ENCODE measurements around the gene NQO2. TPM values are rescaled to one million over a fixed set of nuclear protein-coding genes. Genes with fewer than 3 reads are reported as not detected.
A peak's percentile ranks its signal among the peaks of the same experiment; 100 is the strongest.
"Not testable (repeated sequence)": the region's sequence is repeated elsewhere in the genome, so short reads cannot be mapped to it uniquely, and the experiment has no call there.

Gene NQO2
- total RNA-seq, 2 experiments from 2014 or later: 17.0 to 17.5 TPM

GRCh38 chr6:3031857-3032640 is 32.4 kb downstream of the NQO2 start:
- peaks cover 3% of the 10 kb centered on the region for H3K9me3 Mint-ChIP-seq
- ATAC-seq (ENCODE audit: low read depth) (peak; percentile 66), DNase-seq (no peak)
- H3K4me1 Mint-ChIP-seq: peaks cover 4% of the 10 kb centered on the region
- POLR2A ChIA-PET: interaction anchor here (1.2 kb wide), 1 partner anchor 8 kb away, joined by 3 read pairs; no protein-coding TSS in a partner anchor
- no peaks in the 10 kb centered on the region for H3K36me3 Mint-ChIP-seq
- no peak overlapping the region for H3K27ac Mint-ChIP-seq
- no peak overlapping the region for H3K4me3 Mint-ChIP-seq
- H3K27me3 Mint-ChIP-seq: peaks cover 26% of the 10 kb centered on the region

DNA sequence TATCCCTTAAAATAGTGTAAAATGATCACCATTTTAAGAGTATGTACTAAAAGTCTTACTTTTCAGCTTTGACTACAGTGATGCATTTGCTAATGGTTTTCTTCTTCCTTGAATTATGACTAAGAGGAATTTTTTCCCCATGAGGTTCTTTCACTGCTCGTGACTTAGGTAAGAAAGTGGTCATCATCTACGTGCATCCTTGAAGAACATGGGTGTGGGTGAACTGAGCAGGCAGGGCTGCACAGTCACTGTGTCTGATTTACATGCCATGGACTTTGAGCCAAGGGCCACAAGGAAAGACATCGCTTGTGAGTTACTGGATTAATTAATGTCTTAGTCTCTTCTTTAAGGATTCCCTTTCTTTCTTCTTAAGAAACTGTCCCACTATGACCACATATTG is 33.3 kb downstream of the NQO2 start:
- peaks cover 3% of the 10 kb centered on the region for H3K9me3 Mint-ChIP-seq
- H3K36me3 Mint-ChIP-seq: no peaks in the 10 kb centered on the region
- no peak overlapping the region for H3K4me3 Mint-ChIP-seq
- H3K27ac Mint-ChIP-seq: no peak overlapping the region
- peaks cover 1% of the 10 kb centered on the region for H3K4me1 Mint-ChIP-seq
- ATAC-seq (ENCODE audit: low read depth) (no peak), DNase-seq (no peak)
- peaks cover 34% of the 10 kb centered on the region for H3K27me3 Mint-ChIP-seq
- POLR2A ChIA-PET: no interaction called here

GRCh38 chr6:3033652-3034051 is 34.0 kb downstream of the NQO2 start:
- POLR2A ChIA-PET: no interaction called here
- Mint-ChIP-seq H3K27ac (no peak overlapping the region), H3K27me3 (peaks cover 34% of the 10 kb centered on the region), H3K9me3 (peaks cover 3% of the 10 kb centered on the region), H3K36me3 (no peaks in the 10 kb centered on the region), H3K4me1 (peaks cover 1% of the 10 kb centered on the region), H3K4me3 (no peak overlapping the region)
- ATAC-seq (ENCODE audit: low read depth) (no peak), DNase-seq (no peak)

DNA sequence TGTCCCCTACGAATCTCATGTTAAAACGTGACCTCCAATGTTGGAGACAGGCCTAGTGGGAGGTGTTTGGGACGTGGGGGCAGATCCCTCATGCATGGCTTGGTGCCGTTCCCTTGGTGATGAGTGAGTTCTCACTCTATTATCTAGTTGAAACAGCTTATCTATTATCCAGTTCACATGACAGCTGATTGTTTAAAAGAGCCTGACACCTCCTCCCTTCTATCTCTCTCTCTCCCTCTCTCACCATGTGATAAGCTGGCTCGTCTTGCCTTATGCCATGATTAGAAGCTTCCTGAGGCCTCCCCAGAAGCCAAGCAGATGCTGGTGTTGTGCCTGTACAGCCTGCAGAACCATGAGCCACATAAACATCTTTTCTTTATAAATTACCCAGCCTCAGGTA is 35.7 kb downstream of the NQO2 start:
- POLR2A ChIA-PET: interaction anchor here (1.4 kb wide), 1 partner anchor 9 kb away, joined by 7 read pairs; no protein-coding TSS in a partner anchor

GRCh38 chr6:3036861-3037637 is 37.4 kb downstream of the NQO2 start:
- H3K27me3 Mint-ChIP-seq: peaks cover 25% of the 10 kb centered on the region
- POLR2A ChIA-PET: no interaction called here
- no peak for ATAC-seq (ENCODE audit: low read depth)
- no peak for DNase-seq
- H3K36me3 Mint-ChIP-seq: no peaks in the 10 kb centered on the region
- H3K4me1 Mint-ChIP-seq: peaks cover under 1% of the 10 kb centered on the region
- H3K4me3 Mint-ChIP-seq: no peak overlapping the region
- H3K9me3 Mint-ChIP-seq: peaks cover 3% of the 10 kb centered on the region
- H3K27ac Mint-ChIP-seq: no peak overlapping the region

More for the DNA sequence above, 35.7 kb downstream of the NQO2 start:
- DNase-seq: no peak
- H3K27ac Mint-ChIP-seq: no peak overlapping the region
- H3K27me3 Mint-ChIP-seq: peaks cover 31% of the 10 kb centered on the region
- no peak overlapping the region for H3K4me3 Mint-ChIP-seq
- H3K9me3 Mint-ChIP-seq: peaks cover 3% of the 10 kb centered on the region
- peaks cover 1% of the 10 kb centered on the region for H3K4me1 Mint-ChIP-seq
- no peak for ATAC-seq (ENCODE audit: low read depth)
- H3K36me3 Mint-ChIP-seq: no peaks in the 10 kb centered on the region

GRCh38 chr6:3037638-3038365 is 38.1 kb downstream of the NQO2 start:
- Mint-ChIP-seq H3K36me3 (no peaks in the 10 kb centered on the region), H3K27ac (no peak overlapping the region), H3K9me3 (peaks cover 3% of the 10 kb centered on the region), H3K4me3 (no peak overlapping the region), H3K27me3 (peaks cover 20% of the 10 kb centered on the region), H3K4me1 (no peaks in the 10 kb centered on the region)
- no peak for DNase-seq
- ATAC-seq (ENCODE audit: low read depth): no peak
- POLR2A ChIA-PET: interaction anchor here (0.7 to 1.1 kb wide), 2 partner anchors 16 to 38 kb away, joined by 3 to 4 read pairs; partner anchors contain the start of gene NQO2

DNA sequence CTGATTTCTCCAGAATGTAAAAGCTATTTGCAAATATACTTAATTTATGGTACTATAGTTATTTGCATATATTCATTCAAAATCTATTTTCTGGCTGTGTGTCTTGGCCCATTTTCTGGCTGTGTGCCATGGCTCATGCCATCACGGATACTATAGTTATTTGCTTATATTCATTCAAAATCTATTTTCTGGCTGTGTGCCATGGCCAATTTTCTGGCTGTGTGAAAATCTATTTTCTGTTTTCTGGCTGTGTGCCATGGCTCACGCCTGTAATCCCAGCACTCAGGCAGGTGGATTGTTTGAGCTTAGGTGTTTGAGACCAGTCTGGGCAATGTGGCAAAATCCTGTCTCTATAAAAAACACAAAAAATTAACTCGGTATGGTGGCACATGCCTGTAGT is 39.7 kb downstream of the NQO2 start:
- Mint-ChIP-seq H3K9me3 (peaks cover 3% of the 10 kb centered on the region), H3K4me3 (no peak overlapping the region), H3K27me3 (peaks cover 20% of the 10 kb centered on the region), H3K36me3 (no peaks in the 10 kb centered on the region), H3K4me1 (no peaks in the 10 kb centered on the region), H3K27ac (no peak overlapping the region)
- POLR2A ChIA-PET: interaction anchor here (0.7 kb wide), 1 partner anchor 1965 kb away, joined by 3 read pairs; no protein-coding TSS in a partner anchor
- ATAC-seq (ENCODE audit: low read depth) (no peak), DNase-seq (no peak)

DNA sequence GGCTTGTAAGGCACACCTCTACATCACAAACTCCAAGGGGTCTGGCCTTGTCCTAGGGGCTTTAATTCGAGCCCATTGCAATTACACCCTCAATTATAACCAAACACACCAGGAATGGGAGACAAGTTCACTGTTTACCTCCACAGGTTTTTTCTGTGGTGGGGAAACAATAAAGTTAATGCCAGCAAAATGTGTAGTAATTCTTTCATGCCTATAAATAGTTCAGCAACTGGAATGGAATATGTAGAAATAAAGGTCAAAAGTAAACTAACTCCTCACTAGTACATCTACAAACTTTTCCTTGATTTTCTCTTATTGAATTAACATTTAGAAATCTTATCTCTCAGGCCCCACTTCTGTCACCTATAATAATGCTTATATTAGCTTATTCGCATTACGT is 41.5 kb downstream of the NQO2 start:
- Mint-ChIP-seq H3K9me3 (no peaks in the 10 kb centered on the region), H3K27me3 (peaks cover 22% of the 10 kb centered on the region), H3K36me3 (no peaks in the 10 kb centered on the region), H3K27ac (no peak overlapping the region), H3K4me1 (no peaks in the 10 kb centered on the region), H3K4me3 (no peak overlapping the region)
- POLR2A ChIA-PET: no interaction called here
- no peak for DNase-seq
- ATAC-seq (ENCODE audit: low read depth): no peak

GRCh38 chr6:3041606-3042005 is 41.9 kb downstream of the NQO2 start:
- no peaks in the 10 kb centered on the region for H3K9me3 Mint-ChIP-seq
- no peak overlapping the region for H3K4me3 Mint-ChIP-seq
- H3K27me3 Mint-ChIP-seq: peaks cover 25% of the 10 kb centered on the region
- ATAC-seq (ENCODE audit: low read depth): no peak
- H3K4me1 Mint-ChIP-seq: no peaks in the 10 kb centered on the region
- no peak overlapping the region for H3K27ac Mint-ChIP-seq
- POLR2A ChIA-PET: no interaction called here
- no peak for DNase-seq
- H3K36me3 Mint-ChIP-seq: no peaks in the 10 kb centered on the region

DNA sequence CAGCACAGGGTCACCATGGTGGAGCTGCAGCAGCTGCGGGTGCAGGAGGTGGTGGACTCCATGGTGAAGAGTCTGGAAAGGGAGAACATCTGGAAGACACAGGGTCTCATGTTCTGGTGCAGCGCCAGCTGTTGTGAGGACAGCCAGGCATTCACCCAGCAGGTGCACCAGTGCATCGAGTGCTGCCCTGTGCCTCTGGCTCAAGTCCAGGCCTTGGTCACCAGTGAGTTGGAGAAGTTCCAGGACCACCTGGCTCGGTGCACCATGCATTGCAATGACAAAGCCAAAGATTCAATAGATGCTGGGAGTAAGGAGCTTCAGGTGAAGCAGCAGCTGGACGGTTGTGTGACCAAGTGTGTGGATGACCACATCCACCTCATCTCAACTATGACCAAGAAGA is 45.7 kb downstream of the NQO2 start:
- POLR2A ChIA-PET: no interaction called here
- Mint-ChIP-seq H3K9me3 (no peaks in the 10 kb centered on the region), H3K4me3 (no peak overlapping the region), H3K36me3 (no peaks in the 10 kb centered on the region), H3K27ac (no peak overlapping the region), H3K27me3 (peaks cover 39% of the 10 kb centered on the region), H3K4me1 (no peaks in the 10 kb centered on the region)
- no peak for ATAC-seq (ENCODE audit: low read depth)
- no peak for DNase-seq

- H3K4me3 Mint-ChIP-seq: no peak overlapping the region
- H3K4me1 Mint-ChIP-seq: no peaks in the 10 kb centered on the region
- H3K27me3 Mint-ChIP-seq: peaks cover 39% of the 10 kb centered on the region
- H3K9me3 Mint-ChIP-seq: no peaks in the 10 kb centered on the region
- DNase-seq (no peak), ATAC-seq (ENCODE audit: low read depth) (no peak)
- no peak overlapping the region for H3K27ac Mint-ChIP-seq
- no peaks in the 10 kb centered on the region for H3K36me3 Mint-ChIP-seq
- POLR2A ChIA-PET: no interaction called here
These were observed 46.1 kb downstream of the NQO2 start for GRCh38 chr6:3045777-3046176.

DNA sequence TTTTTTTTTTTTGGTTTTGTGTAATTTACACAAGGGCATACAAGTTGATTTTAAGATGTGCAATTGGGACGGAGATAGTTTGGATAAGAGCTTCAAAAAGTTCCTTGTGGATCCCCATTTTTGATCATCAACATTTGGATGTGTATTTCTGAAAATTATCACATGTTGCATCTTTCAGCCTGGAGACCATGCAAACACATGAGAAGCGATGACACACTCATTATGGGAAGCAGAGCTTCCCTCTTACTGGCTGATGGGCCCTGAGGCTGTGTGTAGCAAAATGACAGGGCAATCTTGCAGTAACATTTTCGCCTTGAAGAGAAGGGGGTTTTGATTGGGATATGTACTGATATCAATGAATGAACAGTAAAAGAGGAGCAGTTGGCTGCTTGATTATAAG is 46.6 kb downstream of the NQO2 start:
- no peaks in the 10 kb centered on the region for H3K9me3 Mint-ChIP-seq
- POLR2A ChIA-PET: no interaction called here
- DNase-seq: no peak
- no peak overlapping the region for H3K27ac Mint-ChIP-seq
- no peaks in the 10 kb centered on the region for H3K4me1 Mint-ChIP-seq
- H3K27me3 Mint-ChIP-seq: peaks cover 41% of the 10 kb centered on the region
- no peak overlapping the region for H3K4me3 Mint-ChIP-seq
- no peaks in the 10 kb centered on the region for H3K36me3 Mint-ChIP-seq
- ATAC-seq (ENCODE audit: low read depth): no peak

DNA sequence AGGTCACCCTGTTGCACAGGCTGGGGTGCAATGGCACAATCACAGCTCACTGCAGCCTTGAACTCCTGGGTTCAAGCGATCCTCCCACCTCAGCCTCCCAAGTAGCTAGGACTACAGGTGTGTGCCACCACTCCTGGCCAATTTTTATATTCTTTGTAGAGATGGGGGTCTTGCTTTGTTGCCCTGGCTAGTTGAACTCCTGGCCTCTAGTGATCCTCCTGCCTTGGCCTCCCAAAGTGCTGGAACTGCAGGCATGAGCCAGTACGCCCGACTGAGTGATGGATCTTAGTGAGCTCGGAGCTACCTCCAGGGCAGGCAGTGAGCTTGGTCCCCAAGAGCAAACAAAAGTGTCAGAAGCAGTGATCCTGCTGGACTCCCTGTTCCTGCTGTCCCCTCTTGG is 48.3 kb downstream of the NQO2 start:
- DNase-seq; ATAC-seq (ENCODE audit: low read depth); H3K9me3 Mint-ChIP-seq; H3K36me3 Mint-ChIP-seq; H3K4me3 Mint-ChIP-seq; H3K27ac Mint-ChIP-seq; POLR2A ChIA-PET; H3K4me1 Mint-ChIP-seq: not testable (repeated sequence)
- H3K27me3 Mint-ChIP-seq: peaks cover 41% of the 10 kb centered on the region

Measured in activated naive CD8-positive, alpha-beta T cell treated with anti-CD3 and anti-CD28 coated beads, Interleukin-2, amount 10 ng/mL, durations not matched to agents 7 days and 5 days (primary cell).